ENCODE data around the gene TMEM253. TPM values are rescaled to one million over a fixed set of nuclear protein-coding genes. Genes with fewer than 3 reads are reported as not detected.

TMEM253 gene
- total and polyA plus RNA-seq, 9 of the 15 experiments (the other 6 are each of a cell fraction or from before 2014, with no cell fraction given) = 0.11 to 0.61 (median 0.26) TPM; not detected in 3

DNA sequence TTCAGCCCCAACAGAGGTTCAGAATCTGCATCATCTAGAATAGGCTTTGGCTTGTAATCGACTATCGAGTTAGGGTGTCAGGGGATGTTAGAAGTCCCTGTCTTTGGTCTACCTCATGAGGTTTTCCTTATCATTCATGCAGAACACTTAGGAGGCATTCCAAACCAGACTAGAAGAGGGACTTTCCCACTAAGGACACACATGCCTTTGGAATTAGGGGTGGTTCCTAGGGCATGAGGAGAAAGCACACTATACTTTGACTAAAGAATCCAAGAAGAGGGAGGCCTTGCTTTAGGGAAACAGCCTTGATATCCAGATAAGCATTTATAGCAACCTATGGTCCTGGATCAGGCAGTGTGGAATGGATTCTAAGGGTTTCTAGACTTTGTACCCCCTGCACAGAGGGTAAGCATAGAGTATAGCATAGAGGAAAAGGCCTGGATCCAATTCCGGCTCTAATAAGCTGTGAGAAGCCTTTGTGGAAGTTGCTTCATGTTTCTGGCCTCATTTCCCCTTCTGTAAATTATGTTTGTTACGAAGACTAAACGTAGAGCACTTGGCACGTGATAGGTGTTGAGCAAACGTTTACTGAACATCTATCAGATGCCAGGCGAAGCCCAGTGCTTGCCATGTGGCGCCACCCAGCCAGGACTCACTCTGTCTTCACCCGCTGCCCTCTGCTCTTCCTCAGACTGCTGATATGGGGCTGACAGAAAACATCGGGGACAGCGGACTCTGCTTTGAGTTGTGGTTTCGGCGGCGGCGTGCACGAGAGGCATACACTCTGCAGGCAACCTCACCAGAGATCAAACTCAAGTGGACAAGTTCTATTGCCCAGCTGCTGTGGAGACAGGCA lies 15.6 kb upstream of the TMEM253 start:
- Histone ChIP-seq H3K27me3 (ENCODE audit: control insufficient read depth in 2 of 2, insufficient read depth in 2 of 2, low read length in 2 of 2) (no peaks in the 10 kb centered on the region), H3K79me2 (ENCODE audit: control insufficient read depth, insufficient read depth, low read length) (no peaks in the 10 kb centered on the region), H3K4me1 (replicated peaks in 1 of 2; ENCODE audit: control insufficient read depth in 2 of 2, insufficient read depth in 2 of 2, low read length in 2 of 2) (peaks cover 0 to 6% of the 10 kb centered on the region in 2 experiments; a peak in 2 of 5 replicates), H2AFZ (ENCODE audit: low read depth, low read length) (no peak overlapping the region), H3K9me3 (replicated peaks; ENCODE audit: control insufficient read depth, insufficient read depth, low read depth, low read length) (no peaks in the 10 kb centered on the region), H3K4me2 (ENCODE audit: insufficient read depth, low read length) (no peak overlapping the region), H3K9ac (ENCODE audit: insufficient read depth in 1 of 2, low read depth in 2 of 2, low read length in 2 of 2) (no peak overlapping the region), H3K9me1 (ENCODE audit: control insufficient read depth, insufficient read depth, low read length) (no peaks in the 10 kb centered on the region), H4K20me1 (replicated peaks; ENCODE audit: control insufficient read depth, insufficient read depth, low read length) (no peaks in the 10 kb centered on the region), H3K4me3 (no peak overlapping the region), H3K27ac (ENCODE audit: extremely low read depth, low read depth, low read length) (no peak overlapping the region), H3K36me3 (ENCODE audit: control insufficient read depth, insufficient read depth, low read length) (no peaks in the 10 kb centered on the region)
- ATAC-seq (no peak), FAIRE-seq (no peak), DNase-seq (ENCODE audit: extremely low read depth in 1 of 4, low spot score in 3 of 4) (no peak)
- CTCF ChIA-PET (ENCODE audit: low intra/inter-chr PET ratio) = no interaction called here
- 55% methylated on average over 14 of the region's 17 CpGs for WGBS (ENCODE audit: insufficient coverage, low coverage, missing lambda C conversion rate)
- intact Hi-C loops (cut with micrococcal nuclease) = no loop called here
- TF ChIP-seq JUN (IDR thresholded peaks at IDR 0.05; ENCODE audit: borderline replicate concordance, low read depth, low read length) = no peak
- no peak for TF ChIP-seq JUN (CRISPR knock-in tag; IDR thresholded peaks at IDR 0.05; ENCODE audit: borderline replicate concordance)
- TF ChIP-seq FIP1L1 (IDR thresholded peaks at IDR 0.05; ENCODE audit: low read depth, low read length, poor library complexity, severe bottlenecking) = no peak
- no peak for TF ChIP-seq FOXJ3 (CRISPR knock-in tag; IDR thresholded peaks at IDR 0.05)
- TF ChIP-seq SMARCA5 (IDR thresholded peaks at IDR 0.05) = no peak
- TF ChIP-seq ZNF239 (CRISPR knock-in tag; IDR thresholded peaks at IDR 0.05) = no peak
- POLR2A ChIA-PET = no interaction called here
- in situ Hi-C loops (cut with MboI) = no loop called here
- BruUV-seq (replicated peaks) = no TSS peak

Data from K562 (cell line).